SKM-1 (cell line): ENCODE results near the gene TBXA2R.
"Not testable (repeated sequence)": the region's sequence is repeated elsewhere in the genome, so short reads cannot be mapped to it uniquely, and the experiment has no call there.

Experiments used
- DNase-seq: peaks from one replicate; lab custom pipeline; 2025; ENCODE audit not compliant: unreplicated experiment; lab: John Stamatoyannopoulos, UW

Gene TBXA2R

DNA sequence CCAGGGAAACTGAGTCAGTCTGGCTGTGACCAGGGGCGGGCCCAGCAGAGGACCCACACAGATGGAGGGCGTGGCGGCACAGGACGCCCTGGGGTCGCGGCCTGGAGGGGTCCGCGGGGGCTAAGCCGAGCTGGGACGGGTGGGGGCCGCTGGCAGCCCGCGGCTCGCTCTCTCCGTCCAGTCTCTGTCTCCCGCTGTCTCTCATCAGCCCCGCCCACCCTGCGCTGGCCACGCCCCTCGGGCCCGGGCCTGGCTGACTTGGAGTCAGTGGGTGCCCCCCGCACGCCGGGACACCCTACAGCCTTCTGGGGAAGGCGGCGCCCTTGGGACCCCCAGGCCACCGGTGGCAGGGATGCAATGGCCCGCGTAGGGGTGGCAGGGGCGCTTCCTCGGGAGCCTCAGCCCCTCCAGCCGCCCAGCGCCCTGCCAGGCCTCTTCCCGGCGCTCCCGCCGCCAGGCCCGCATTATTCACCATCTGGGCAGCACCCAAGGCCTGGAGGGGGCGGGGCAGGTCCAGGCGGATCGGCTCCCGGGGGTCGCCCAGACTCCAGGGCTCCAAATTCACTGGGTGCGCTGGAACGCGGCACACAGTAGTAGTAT is at the start of gene TBXA2R:
Gene TBXA2R, minus strand, starts transcription at position 186 of the 600 bp plus-strand sequence. CDS start 6,241 bp downstream, outside the sequence.
- DNase-seq = no peak

DNA sequence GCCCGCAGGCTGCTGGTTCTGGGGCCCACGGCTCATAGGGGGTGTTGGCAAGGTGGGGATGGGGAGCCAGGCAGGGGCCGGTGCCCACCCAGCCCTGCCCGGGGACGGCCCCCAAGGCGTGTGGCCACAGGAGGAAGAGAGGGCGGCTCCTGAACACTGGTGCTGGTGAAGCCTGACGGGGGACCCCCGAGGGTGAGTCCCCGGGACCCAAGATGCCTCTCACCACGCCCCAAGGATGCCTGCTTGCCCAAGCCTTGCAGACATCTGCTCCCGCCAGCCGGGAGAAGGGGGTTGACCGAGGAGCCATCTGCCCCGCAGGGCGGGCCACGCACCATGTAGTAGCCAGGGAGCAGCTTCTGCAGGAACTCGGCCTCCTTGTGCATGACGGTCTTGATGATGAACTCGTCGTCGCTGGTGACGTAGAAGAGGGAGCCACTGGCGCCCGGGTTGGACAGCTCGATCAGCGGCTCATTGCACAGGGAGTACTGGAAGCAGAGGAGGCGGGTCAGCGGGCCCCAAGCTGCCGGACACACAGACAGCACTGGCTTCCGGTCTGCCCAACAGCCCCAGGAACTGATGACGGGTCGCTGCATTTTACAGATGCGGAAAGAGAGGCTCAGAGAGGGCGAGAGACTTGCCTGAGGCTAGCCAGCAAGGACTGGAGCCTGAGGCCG is 49.5 kb upstream of the TBXA2R start:
- no peak for DNase-seq

DNA sequence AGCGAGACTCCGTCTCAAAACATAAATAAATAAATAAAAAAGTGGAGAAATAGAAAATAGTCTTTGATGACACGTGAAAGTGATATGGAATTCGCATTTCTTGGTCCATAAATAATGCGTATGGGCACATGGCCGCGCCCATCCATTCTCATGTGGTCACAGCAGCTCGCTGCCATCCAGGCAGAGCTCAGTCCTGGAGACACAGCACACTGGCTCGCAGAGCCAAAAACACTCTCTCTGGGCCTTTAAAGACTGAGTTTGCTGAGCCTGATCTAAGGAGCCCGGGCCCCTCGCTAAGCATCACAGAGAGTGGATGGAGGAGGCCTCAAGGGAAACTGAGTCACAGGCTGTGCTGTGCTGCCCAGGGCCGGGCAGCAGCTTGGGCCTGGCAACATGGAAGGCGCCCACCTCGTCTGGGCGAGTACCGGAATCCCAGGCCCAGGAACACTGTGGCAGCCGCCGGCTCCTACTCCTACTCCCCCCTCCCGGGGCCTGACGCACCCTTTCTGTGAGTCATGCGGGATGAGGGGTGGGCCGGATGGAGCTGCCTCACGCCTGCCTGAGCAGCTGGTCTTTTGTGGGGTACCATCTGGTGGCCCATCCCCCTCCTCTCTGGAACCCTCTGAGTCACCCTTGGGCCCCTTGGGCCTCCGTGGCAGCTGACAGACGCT is 48.9 kb upstream of the TBXA2R start:
- no peak for DNase-seq

DNA sequence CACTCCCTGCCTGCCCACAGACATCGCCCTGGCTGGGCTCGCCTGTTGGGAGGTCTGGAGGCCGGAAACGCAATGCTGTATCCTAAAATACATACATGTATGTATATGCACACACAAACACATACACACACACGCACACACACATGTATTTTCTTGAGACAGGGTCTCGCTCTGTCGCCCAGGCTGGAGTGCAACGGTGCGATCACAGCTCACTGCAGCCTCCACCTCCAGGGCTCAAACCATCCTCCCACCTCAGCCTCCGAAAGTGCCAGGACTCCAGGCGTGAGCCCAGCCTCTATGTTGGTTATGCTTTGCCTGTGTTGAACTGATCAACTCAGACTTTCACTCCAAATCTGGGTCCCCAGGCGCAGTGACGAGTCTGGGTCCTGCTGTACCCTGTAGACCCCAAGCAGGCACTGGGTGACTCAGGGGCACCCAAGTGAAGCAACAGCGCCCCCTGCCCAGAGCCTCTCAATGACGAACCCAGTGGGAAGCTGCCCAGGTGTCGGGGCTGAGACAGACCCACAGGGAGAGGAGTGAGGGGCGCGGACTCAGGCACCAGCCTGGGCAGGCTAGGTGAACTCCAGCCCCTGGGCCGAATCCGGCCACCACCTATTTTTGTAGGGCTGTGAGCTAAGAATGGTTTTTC is 47.3 kb upstream of the TBXA2R start:
- DNase-seq = no peak

DNA sequence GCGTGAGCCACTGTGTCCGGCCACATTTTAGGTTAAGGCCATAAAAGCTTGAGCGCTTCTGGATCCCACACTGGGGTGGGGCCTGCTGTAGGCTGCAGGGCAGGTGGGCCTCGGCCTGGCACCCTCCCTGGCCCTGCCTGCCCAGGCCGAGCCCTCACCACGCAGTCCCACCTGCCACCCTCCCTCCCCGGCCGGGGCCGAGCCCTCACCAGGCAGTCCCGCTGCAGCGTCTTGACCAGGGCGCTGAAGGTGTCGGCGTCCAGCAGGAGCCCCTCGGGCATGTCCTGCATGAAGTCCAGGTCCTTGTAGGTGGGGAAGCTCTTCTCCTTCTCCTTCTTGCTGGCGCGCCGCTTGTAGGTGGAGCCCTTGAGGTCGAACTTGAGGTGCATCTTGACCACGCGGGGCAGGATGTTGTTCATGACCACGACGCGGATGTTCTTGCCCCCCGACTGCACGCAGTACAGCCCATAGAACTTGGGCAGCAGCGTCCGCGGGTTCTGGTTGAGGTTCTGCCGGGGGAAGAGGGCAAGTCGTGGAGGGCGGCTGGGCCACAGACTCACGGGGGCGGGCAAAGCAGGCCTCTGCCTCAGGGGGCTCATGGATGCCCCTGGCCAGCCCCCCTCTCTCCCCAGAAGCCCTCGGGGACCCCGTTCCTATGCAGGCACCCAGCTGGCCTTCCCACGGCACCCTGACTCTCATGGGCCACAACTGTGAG is 46.6 kb upstream of the TBXA2R start:
- DNase-seq = no peak

DNA sequence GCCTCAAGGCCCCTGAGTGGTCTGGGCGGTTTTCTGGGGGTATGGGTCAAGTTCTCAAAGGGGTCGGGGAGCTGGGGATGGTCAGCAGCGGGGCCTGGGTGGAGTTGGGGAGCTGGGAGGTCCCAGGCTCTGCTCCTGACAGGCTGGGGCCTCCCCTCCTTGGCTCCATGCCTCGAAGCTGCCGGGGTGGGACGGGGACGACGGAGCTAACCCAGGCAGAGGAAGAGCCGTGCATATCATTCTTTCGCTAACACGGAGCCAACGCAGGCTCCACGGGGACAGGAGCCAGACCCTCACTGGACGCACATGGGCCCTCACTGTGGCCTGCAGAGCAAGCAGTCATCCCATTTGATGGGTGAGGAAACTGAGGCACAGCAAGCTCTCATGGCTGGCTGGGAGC is 45.7 kb upstream of the TBXA2R start:
- DNase-seq = no peak

DNA sequence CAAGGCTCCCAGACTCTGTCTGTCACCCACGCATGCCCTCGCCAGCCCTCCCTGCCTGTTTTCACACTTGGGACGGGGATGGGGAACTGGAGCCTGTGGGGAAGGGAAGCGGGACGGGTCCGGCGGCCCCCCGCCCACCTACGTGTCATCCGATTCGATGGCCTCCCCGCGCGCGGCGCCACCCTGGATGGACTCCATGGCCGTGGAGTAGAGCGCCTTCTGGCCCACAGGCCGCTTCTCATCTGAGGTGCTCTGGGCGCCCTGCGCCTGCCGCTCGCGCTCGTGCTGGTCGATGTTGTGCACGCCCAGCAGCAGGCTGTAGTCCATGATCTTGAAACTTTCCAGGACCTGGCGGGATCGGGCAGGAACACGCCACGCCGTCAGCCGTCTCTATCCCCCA is 45.0 kb upstream of the TBXA2R start:
- no peak for DNase-seq

DNA sequence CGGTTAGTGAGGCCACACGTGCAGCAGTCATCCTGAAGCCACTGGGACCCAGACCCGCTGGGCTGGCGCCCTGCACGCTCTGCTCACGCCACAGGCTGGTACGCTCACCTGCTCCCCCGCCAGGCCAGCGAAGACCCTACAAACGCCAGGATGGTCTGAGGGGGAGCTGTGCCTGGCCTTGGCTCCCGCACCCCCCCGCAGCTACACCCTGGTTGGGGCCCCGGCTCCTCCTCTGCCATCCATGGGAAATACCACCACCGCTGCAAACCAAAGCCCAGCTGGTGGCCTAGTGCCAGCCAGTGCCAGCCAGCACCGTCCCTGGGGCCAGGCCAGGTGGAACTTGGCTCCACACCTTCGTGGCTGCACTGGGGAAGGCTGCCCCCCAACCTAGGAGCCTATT is 43.2 kb upstream of the TBXA2R start:
- no peak for DNase-seq

DNA sequence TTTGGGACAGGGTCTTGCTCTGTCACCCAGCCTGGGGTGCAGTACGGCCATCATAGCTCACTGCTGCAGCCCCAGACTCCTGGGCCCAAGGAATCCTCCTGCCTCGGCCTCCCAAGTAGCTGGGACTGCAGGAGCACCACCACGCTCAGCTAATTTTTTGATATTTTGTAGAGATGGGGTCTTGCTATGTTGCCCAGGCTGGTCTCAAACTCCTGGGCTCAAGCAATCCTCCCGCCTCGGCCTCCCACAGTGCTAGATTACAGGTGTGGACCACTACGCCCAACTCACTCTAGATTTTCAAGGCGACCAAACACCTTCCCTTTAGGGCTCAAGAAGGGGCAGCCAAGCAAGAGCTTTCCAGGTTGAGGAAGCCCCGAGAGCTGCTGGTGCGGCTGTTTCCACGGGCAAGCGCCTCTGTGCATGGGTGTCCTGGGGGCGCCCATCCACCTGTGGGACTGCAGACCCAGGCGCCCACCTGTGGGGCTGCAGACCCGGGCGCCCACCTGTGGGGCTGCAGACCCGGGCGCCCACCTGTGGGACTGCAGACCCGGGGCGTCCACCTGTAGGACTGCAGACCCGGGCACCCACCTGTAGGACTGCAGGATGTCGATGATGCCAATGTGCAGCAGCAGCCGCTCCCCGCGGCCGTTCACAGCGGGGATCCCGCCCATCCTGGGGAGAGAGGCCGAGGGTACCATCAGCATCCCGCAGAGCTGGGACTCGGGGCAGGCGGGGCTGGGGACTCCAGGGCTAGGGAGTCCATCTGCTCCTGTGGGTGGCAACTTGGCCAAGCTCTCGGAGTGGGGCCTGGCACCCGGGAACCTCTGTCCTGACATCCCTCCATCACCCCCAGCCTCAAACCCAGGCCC is 41.6 kb upstream of the TBXA2R start:
- no peak for DNase-seq

DNA sequence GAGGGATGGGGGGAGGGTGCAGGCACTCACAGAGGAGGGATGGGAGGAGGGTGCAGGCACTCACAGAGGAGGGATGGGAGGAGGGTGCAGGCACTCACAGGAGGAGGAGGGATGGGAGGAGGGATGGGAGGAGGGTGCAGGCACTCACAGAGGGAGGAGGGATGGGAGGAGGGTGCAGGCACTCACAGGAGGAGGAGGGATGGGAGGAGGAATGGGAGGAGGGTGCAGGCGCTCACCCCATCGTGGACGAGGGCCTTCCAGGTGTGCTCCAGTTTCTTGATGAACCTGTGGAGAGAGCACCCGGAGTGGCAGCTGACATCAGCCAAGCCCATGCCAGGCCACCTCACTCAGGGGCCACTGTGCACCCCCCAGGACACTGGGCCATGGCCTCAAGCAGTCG is 40.4 kb upstream of the TBXA2R start:
- not testable (repeated sequence) for DNase-seq

DNA sequence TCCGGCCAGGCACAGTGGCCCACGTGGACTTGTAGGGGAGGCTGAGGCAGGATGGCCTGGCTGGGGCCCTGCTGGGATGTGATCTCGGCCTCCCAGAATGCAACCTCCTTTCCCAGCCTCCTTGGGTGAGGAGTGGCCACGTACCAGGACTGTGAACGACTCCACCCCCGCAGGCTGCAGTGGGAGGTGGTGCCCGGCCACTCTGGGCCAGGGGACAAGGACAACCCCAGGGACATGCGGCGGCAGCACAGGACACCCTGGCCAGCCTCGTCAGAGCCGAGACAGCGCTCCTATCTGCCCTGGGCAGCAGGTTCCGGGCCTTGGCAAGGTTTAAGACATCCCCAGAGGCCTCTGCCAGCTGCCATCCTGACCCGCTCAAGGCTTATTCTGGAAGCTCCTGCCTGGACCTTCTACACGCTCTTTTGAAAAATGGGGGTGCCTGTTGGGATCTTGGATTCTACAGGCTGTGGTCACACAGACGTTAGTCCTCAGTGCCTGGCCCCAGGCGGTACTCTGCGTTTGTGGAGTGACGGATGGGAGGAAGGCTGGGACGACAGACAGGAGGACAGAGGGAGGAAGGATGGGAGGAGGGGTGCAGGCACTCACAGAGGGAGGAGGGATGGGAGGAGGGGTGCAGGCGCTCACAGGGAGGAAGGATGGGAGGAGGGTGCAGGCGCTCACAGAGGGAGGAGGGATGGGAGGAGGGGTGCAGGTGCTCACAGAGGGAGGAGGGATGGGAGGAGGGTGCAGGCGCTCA is 39.8 kb upstream of the TBXA2R start:
- DNase-seq = no peak

DNA sequence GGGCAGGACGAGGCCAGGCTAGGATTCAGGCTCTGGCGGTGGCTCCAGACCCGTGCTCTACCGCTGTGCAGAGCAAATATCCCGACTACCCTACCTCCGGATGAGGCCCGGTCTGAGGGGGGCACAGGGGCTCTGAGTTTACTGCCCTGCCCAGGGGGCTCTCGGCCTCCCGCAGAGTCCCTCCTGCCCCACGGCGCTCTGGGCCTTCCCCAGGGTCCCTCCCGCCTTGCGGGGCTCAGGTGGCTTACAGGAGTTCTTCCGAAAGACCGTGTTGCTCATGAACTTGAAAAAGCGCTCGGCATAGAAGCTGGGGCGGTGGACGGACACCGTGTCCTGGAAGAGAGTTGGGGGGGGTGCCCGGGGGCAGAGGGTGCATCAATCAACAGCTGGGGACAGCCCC is 39.1 kb upstream of the TBXA2R start:
- DNase-seq = no peak

DNA sequence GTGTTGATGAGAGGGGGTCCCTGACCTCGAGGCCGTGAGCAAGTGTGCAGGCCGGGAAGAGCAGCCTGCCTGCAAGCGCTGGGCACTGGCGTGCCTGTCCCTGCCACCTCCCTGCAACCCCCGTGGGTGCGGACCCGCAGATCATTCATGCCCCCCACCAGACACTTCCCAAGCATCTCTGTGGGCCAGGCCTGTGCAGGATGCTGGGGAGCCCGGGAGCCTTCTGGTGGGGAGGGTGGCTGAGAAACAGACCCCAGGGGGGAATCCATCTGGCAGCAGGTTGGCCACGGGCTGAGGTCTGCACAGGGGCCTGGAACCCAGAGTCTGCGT is 38.4 kb upstream of the TBXA2R start:
- no peak for DNase-seq

DNA sequence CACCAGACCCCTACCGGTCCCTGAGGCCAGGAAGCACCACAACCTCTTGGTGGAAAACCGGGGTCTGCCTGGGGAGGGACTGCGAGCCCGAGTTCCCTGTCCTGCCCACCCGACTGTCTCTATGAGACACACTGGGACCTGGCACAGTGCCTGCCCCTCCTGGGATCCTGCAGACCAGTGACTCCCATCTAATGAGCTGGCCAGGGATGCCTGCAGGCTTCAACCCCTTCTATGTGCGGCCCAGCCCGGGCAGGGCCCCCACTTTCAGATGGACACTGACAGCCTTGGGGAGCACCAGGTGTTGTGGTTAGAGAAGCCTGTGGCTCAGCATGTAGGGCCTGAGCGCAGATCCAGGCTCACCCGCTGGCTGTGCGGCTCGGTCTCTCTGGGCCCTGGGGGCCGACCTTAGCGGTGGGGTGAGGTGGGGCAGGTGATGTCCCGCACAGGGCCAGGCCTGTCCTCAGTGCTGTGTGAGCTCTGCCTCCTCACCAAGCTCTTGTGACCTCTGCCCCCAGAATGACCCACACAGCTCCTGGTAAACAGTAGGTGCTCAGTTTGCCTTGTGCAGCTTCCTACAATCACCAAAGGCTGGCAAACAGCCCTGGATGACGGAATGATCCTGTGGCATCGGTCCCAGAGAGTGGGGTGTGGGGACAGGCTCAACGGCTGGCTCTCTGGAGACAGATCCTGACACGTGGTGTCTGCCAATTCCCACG is 37.8 kb upstream of the TBXA2R start:
- no peak for DNase-seq

DNA sequence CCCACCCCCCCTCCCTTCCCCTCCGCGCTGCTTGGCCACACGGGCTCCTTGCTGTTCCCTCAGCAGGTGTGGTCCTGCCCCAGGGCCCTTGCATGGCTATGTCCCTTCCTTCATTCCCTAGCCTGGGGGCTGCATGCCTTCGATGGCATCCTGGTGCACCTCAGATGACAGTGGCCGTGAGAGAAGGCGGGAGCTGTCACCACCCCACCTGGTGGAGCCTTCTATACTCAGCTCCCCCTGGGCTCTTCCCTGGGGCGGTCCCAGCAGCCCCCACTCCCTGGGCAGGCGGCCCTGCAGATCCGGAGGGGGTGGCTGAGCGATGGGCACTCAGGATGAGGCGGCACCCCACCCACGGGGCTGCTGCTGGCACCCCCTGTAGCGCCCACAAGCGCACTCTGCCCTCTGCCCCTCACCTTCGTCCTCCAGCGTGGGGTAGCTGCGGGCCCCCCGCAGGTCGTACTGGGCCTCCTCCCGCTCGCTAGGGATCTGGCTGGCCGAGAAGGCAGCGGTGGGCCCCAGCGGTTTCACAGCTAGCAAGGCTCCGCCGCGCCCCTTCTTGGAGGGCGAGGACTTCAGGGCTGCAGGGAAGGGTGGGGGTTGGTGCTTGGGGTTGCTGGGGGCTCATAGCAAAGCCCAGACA is 37.1 kb upstream of the TBXA2R start:
- no peak for DNase-seq

DNA sequence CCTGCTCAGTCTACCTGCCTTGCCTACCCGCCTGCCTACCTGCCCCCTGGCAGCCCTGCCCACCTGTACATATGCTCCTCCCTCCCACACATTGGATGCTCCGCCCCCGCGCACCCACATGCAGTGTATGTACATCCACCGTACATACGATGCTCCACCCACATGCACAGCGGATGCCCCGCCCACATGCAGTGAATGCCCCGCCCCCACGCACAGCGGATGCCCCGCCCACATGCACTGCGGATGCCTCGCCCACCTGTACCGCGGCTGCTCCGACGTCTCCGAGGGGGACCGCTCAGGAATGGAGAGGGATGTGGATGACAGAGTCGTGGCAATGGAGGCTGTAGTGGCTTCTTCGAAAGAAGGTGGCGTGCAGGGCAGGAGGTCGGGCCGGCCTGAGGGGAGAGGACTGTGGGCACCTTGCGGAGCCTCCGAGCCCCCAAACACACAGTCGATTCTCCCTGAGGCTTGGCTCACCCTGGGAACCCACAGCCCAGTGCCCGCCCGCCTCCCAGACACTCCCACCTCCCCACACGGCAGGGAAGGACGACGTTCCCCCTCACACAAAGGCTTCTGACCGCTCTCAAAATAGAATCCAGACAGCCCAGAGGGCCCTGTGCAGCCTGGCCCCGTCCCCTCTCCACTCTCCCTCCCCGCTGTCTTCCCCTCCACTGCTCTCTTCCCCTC is 36.5 kb upstream of the TBXA2R start:
- DNase-seq = no peak

DNA sequence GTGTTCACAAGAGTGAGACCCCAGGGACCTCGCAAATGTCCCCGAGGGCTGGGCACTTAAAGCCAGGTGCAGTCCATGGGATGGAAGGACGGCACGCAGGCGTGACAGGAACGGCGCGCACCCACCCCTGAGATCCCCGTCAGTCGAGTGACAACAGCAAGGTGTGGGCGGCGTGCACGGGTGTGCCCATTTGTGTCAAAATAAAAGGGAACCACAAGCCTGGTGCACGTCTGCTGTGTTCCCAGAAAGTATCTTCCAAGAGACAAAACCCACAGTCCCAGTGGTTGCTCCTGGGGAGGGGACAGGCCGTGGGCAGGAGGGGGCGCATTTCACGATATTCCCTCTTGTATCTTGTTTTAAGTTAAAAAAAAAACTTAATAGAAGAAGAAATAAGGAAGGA is 35.6 kb upstream of the TBXA2R start:
- no peak for DNase-seq
